Measurements from ENCODE around the gene SHANK3.

SHANK3 gene

GRCh38 chr22:50715776-50716175 is 43.2 kb downstream of the SHANK3 start:
- DNase-seq (ENCODE audit: low spot score) = no peak
- TF ChIP-seq, protein P1, sequence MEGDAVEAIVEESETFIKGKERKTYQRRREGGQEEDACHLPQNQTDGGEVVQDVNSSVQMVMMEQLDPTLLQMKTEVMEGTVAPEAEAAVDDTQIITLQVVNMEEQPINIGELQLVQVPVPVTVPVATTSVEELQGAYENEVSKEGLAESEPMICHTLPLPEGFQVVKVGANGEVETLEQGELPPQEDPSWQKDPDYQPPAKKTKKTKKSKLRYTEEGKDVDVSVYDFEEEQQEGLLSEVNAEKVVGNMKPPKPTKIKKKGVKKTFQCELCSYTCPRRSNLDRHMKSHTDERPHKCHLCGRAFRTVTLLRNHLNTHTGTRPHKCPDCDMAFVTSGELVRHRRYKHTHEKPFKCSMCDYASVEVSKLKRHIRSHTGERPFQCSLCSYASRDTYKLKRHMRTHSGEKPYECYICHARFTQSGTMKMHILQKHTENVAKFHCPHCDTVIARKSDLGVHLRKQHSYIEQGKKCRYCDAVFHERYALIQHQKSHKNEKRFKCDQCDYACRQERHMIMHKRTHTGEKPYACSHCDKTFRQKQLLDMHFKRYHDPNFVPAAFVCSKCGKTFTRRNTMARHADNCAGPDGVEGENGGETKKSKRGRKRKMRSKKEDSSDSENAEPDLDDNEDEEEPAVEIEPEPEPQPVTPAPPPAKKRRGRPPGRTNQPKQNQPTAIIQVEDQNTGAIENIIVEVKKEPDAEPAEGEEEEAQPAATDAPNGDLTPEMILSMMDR (IDR thresholded peaks at IDR 0.05; ENCODE audit: borderline replicate concordance, control extremely low read depth, extremely low read depth, insufficient read depth, missing control alignments) = no peak
- in situ Hi-C loops (cut with MboI; ENCODE audit: low sequenced_read_pairs, unreplicated experiment) = no loop called here

GRCh38 chr22:50716290-50717024 is 43.8 kb downstream of the SHANK3 start:
- in situ Hi-C loops (cut with MboI; ENCODE audit: low sequenced_read_pairs, unreplicated experiment) = no loop called here
- no peak for DNase-seq (ENCODE audit: low spot score)
- TF ChIP-seq, protein P1 (IDR thresholded peaks at IDR 0.05; ENCODE audit: borderline replicate concordance, control extremely low read depth, extremely low read depth, insufficient read depth, missing control alignments) = no peak

DNA sequence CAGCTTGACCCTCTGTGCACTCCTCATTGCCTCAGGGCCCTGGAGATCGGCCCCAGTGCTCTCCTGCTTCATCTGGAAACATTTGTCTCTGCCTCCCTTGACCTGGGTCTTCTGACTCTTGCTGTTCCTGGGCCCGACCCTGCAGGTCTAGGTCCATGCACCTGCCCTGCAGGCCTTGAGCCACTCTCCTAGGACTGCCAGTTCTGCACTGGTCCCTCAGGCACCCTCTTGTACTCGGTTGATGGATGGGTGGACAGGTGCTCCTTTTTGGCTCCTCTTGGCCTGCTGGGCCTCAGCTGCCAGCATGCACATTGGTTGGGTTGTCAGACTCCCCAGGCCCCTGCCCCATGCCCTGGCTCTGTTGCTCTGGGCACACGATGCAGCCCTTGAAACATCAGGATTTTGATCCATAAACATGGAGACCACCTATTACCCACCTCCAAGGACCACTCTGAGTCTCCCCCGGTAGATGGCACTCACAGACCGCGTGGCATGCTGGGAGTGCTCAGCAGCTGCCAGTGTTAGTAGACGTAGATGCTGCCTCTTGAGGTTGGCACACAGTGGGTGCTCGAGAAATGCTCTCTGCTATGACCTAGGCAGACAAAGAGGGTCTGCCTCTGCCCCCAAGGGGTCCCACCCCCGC is 45.2 kb downstream of the SHANK3 start:
- TF ChIP-seq, protein P1 (IDR thresholded peaks at IDR 0.05; ENCODE audit: borderline replicate concordance, control extremely low read depth, extremely low read depth, insufficient read depth, missing control alignments) = no peak
- no peak for DNase-seq (ENCODE audit: low spot score)
- in situ Hi-C loops (cut with MboI; ENCODE audit: low sequenced_read_pairs, unreplicated experiment) = no loop called here

- no peak for DNase-seq (ENCODE audit: low spot score)
- TF ChIP-seq, protein P1 (IDR thresholded peaks at IDR 0.05; ENCODE audit: borderline replicate concordance, control extremely low read depth, extremely low read depth, insufficient read depth, missing control alignments) = no peak
- in situ Hi-C loops (cut with MboI; ENCODE audit: low sequenced_read_pairs, unreplicated experiment) = no loop called here
These were observed 45.7 kb downstream of the SHANK3 start for GRCh38 chr22:50718352-50718709.

- TF ChIP-seq, protein P1 (IDR thresholded peaks at IDR 0.05; ENCODE audit: borderline replicate concordance, control extremely low read depth, extremely low read depth, insufficient read depth, missing control alignments) = no peak
- in situ Hi-C loops (cut with MboI; ENCODE audit: low sequenced_read_pairs, unreplicated experiment) = no loop called here
- no peak for DNase-seq (ENCODE audit: low spot score)
These were observed 47.2 kb downstream of the SHANK3 start for GRCh38 chr22:50719814-50720300.

- no peak for DNase-seq (ENCODE audit: low spot score)
- TF ChIP-seq, protein P1 (IDR thresholded peaks at IDR 0.05; ENCODE audit: borderline replicate concordance, control extremely low read depth, extremely low read depth, insufficient read depth, missing control alignments) = no peak
- in situ Hi-C loops (cut with MboI; ENCODE audit: low sequenced_read_pairs, unreplicated experiment) = no loop called here
These were observed 48.0 kb downstream of the SHANK3 start for GRCh38 chr22:50720301-50721256.
